ENCODE data around the gene ATG7.

Gene ATG7

GRCh38 chr3:11305509-11305908, 33.3 kb downstream of the ATG7 start:
- no peak for DNase-seq (ENCODE audit: low read depth)
- H3K4me3 ChIP-seq (ENCODE audit: low read depth, low read length): no peak overlapping the region
- no peak for TF ChIP-seq CTCF (IDR thresholded peaks at IDR 0.05; ENCODE audit: control insufficient read depth, extremely low read depth, insufficient read depth)

- TF ChIP-seq CTCF (IDR thresholded peaks at IDR 0.05; ENCODE audit: control insufficient read depth, extremely low read depth, insufficient read depth): no peak
- DNase-seq (ENCODE audit: low read depth): no peak
- H3K4me3 ChIP-seq (ENCODE audit: low read depth, low read length): no peak overlapping the region
Measured at GRCh38 chr3:11306817-11307589, 34.8 kb downstream of the ATG7 start.

- DNase-seq (ENCODE audit: low read depth): no peak
- TF ChIP-seq CTCF (IDR thresholded peaks at IDR 0.05; ENCODE audit: control insufficient read depth, extremely low read depth, insufficient read depth): no peak
Measured at GRCh38 chr3:11307830-11308432, 35.7 kb downstream of the ATG7 start.

GRCh38 chr3:11310258-11310657, 38.1 kb downstream of the ATG7 start:
- DNase-seq (ENCODE audit: low read depth): no peak
- no peak for TF ChIP-seq CTCF (IDR thresholded peaks at IDR 0.05; ENCODE audit: control insufficient read depth, extremely low read depth, insufficient read depth)
- no peak overlapping the region for H3K4me3 ChIP-seq (ENCODE audit: low read depth, low read length)

More at GRCh38 chr3:11307830-11308432, 35.7 kb downstream of the ATG7 start:
- H3K4me3 ChIP-seq (ENCODE audit: low read depth, low read length): no peak overlapping the region

GRCh38 chr3:11312166-11312565, 40.0 kb downstream of the ATG7 start:
- no peak overlapping the region for H3K4me3 ChIP-seq (ENCODE audit: low read depth, low read length)
- TF ChIP-seq CTCF (IDR thresholded peaks at IDR 0.05; ENCODE audit: control insufficient read depth, extremely low read depth, insufficient read depth): no peak
- no peak for DNase-seq (ENCODE audit: low read depth)

GRCh38 chr3:11317300-11317699, 45.1 kb downstream of the ATG7 start:
- no peak for DNase-seq (ENCODE audit: low read depth)
- TF ChIP-seq CTCF (IDR thresholded peaks at IDR 0.05; ENCODE audit: control insufficient read depth, extremely low read depth, insufficient read depth): no peak
- H3K4me3 ChIP-seq (ENCODE audit: low read depth, low read length): no peak overlapping the region
